ENCODE data around the gene TEX22.

The TEX22 gene

GRCh38 chr14:105397350-105397931 lies 897 bp upstream of the TEX22 start:
- in situ Hi-C loops (cut with MboI; ENCODE audit: low sequenced_read_pairs) = no loop called here

GRCh38 chr14:105398726-105399465 lies 558 bp downstream of the TEX22 start:
- in situ Hi-C loops (cut with MboI; ENCODE audit: low sequenced_read_pairs) = no loop called here

- in situ Hi-C loops (cut with MboI; ENCODE audit: low sequenced_read_pairs) = no loop called here
These were observed 1.1 kb downstream of the TEX22 start for GRCh38 chr14:105399466-105399775.

- in situ Hi-C loops (cut with MboI; ENCODE audit: low sequenced_read_pairs) = no loop called here
These were observed 1.7 kb downstream of the TEX22 start for GRCh38 chr14:105400016-105400415.

- in situ Hi-C loops (cut with MboI; ENCODE audit: low sequenced_read_pairs) = no loop called here
These were observed 3.4 kb downstream of the TEX22 start for GRCh38 chr14:105401699-105402098.

GRCh38 chr14:105408592-105408991 lies 10.3 kb downstream of the TEX22 start:
- in situ Hi-C loops (cut with MboI; ENCODE audit: low sequenced_read_pairs) = no loop called here

GRCh38 chr14:105409364-105409763 lies 11.0 kb downstream of the TEX22 start:
- in situ Hi-C loops (cut with MboI; ENCODE audit: low sequenced_read_pairs) = no loop called here

GRCh38 chr14:105410642-105411016 lies 12.3 kb downstream of the TEX22 start:
- in situ Hi-C loops (cut with MboI; ENCODE audit: low sequenced_read_pairs) = no loop called here

GRCh38 chr14:105411017-105411941 lies 12.9 kb downstream of the TEX22 start:
- in situ Hi-C loops (cut with MboI; ENCODE audit: low sequenced_read_pairs) = no loop called here

- in situ Hi-C loops (cut with MboI; ENCODE audit: low sequenced_read_pairs) = no loop called here
These were observed 13.8 kb downstream of the TEX22 start for GRCh38 chr14:105411985-105412770.

- in situ Hi-C loops (cut with MboI; ENCODE audit: low sequenced_read_pairs) = no loop called here
These were observed 14.6 kb downstream of the TEX22 start for GRCh38 chr14:105412771-105413543.

GRCh38 chr14:105413544-105413886 lies 15.2 kb downstream of the TEX22 start:
- in situ Hi-C loops (cut with MboI; ENCODE audit: low sequenced_read_pairs) = no loop called here

- in situ Hi-C loops (cut with MboI; ENCODE audit: low sequenced_read_pairs) = no loop called here
These were observed 16.4 kb downstream of the TEX22 start for GRCh38 chr14:105414456-105415371.

- in situ Hi-C loops (cut with MboI; ENCODE audit: low sequenced_read_pairs) = no loop called here
These were observed 17.4 kb downstream of the TEX22 start for GRCh38 chr14:105415481-105416428.

- in situ Hi-C loops (cut with MboI; ENCODE audit: low sequenced_read_pairs) = no loop called here
These were observed 18.3 kb downstream of the TEX22 start for GRCh38 chr14:105416671-105417070.

- in situ Hi-C loops (cut with MboI; ENCODE audit: low sequenced_read_pairs) = no loop called here
These were observed 19.4 kb downstream of the TEX22 start for GRCh38 chr14:105417690-105418121.

GRCh38 chr14:105418269-105419194 lies 20.2 kb downstream of the TEX22 start:
- in situ Hi-C loops (cut with MboI; ENCODE audit: low sequenced_read_pairs) = no loop called here
